Aorta (tissue), 5 donors: ENCODE data around the gene PLD2. TPM values are rescaled to one million over a fixed set of nuclear protein-coding genes. Genes with fewer than 3 reads are reported as not detected.
"Not testable (repeated sequence)": the region's sequence is repeated elsewhere in the genome, so short reads cannot be mapped to it uniquely, and the experiment has no call there.

Experiments
- ATAC-seq: fragments of 200-7000 bp; cut with Tn5 transposase; one replicate; pipeline ENCODE4 v1.9.1; 2022; ENCODE audit warnings: moderate library complexity; ENCODE audit not compliant: low FRiP score
- DNase-seq, 2 donors: peaks; one replicate each; pipeline ENCODE4 v3.0.0-alpha.2; 2020
- H3K27ac ChIP-seq, 2 donors: one replicate each; pipeline ENCODE4 v1.5.1; 2013; ENCODE audit warnings: low read length in 2 of 2, mild to moderate bottlenecking in 2 of 2, moderate library complexity in 2 of 2, control low read depth in 1 of 2, inconsistent platforms in 1 of 2, low read depth in 1 of 2
- H3K27me3 ChIP-seq, 2 donors: one replicate each; pipeline ENCODE4 v1.6.1; 2013; ENCODE audit warnings: control low read depth in 1 of 2, low read length in 1 of 2, mild to moderate bottlenecking in 1 of 2, moderate library complexity in 1 of 2; ENCODE audit not compliant: insufficient read depth in 2 of 2, control insufficient read depth in 1 of 2
- H3K36me3 ChIP-seq, 2 donors: one replicate each; pipeline ENCODE4 v1.6.1; 2013; ENCODE audit warnings: control low read depth in 1 of 2, low read length in 1 of 2, mild to moderate bottlenecking in 1 of 2; ENCODE audit not compliant: insufficient read depth in 2 of 2, control insufficient read depth in 1 of 2
- H3K4me1 ChIP-seq, 2 donors: one replicate each; pipeline ENCODE4 v1.6.1; 2013; ENCODE audit warnings: low read length in 2 of 2, control low read depth in 1 of 2, mild to moderate bottlenecking in 1 of 2, moderate library complexity in 1 of 2; ENCODE audit not compliant: insufficient read depth in 2 of 2, control insufficient read depth in 1 of 2
- H3K4me3 ChIP-seq, 2 donors: one replicate each; pipeline ENCODE4 v1.5.1; 2013; ENCODE audit warnings: low read length in 2 of 2, control low read depth in 1 of 2, mild to moderate bottlenecking in 1 of 2
- H3K9me3 ChIP-seq: one replicate; pipeline ENCODE4 v1.6.1; 2013; ENCODE audit warnings: mild to moderate bottlenecking, low read length; ENCODE audit not compliant: control insufficient read depth
- WGBS, 2 donors: extraction: QIAGEN DNeasy Blood & Tissue Kit; methylation state at CpG; one replicate each; pipeline ENCODE4 v1.1.7; 2013; 5-methylcytosine and 5-hydroxymethylcytosine counted together
- intact Hi-C, 2 donors: fragments of 100-400 bp; cut with DNase I; formaldehyde crosslinking; loops; one replicate each; pipeline versions ENCODE4 v1.14.2 to v1.15.0; 2022
- polyA plus RNA-seq, 2 donors: library from polyadenylated mRNA; stranded (reverse); fragments of 200-250 nt; gene quantifications; one replicate each; pipeline ENCODE4 v1.2.3, GENCODE V29; 2013
- total RNA-seq, 2 donors: library from RNA; stranded (reverse); fragmentation: NEBNext Ultra II Directional; extraction: Animal tissue kit (Norgen Biotek cat#: 25700); gene quantifications; one replicate each; pipeline ENCODE4 v1.2.1, GENCODE V29; 2021
- donor health status: healthy with polysubstance abuse.
- donor health status: Bipolar disorder and iron deficiency.
- donor health status: DM: no; HTN: no; CAD: no.
- donor health status: DM: no; HTN: no; CAD: no.
- donor health status: DM: yes; HTN: yes; CAD: no.

Gene PLD2
- total and polyA plus RNA-seq, 4 donors: 8.8 to 65.0 (median 29.1) TPM

- intact Hi-C loops: no loop called here
- no peak overlapping the region for H3K4me3 ChIP-seq
- H3K27ac ChIP-seq: no peak overlapping the region
- no peaks in the 10 kb centered on the region for H3K27me3 ChIP-seq
- no peak for DNase-seq
- WGBS, 2 donors: 56 to 69% methylated on average over 3 of the region's 3 CpGs
- no peaks in the 10 kb centered on the region for H3K4me1 ChIP-seq
- H3K9me3 ChIP-seq: no peaks in the 10 kb centered on the region
- ATAC-seq: no peak
- H3K36me3 ChIP-seq: peaks cover 0 to 3% of the 10 kb centered on the region in 2 donors
These were observed 15.9 kb downstream of the PLD2 start for GRCh38 chr17:4822835-4823234.

- ATAC-seq: no peak
- Histone ChIP-seq H3K4me3 (no peak overlapping the region), H3K9me3 (no peaks in the 10 kb centered on the region), H3K27ac (no peak overlapping the region), H3K4me1 (no peaks in the 10 kb centered on the region), H3K36me3 (peaks cover 0 to 3% of the 10 kb centered on the region in 2 donors), H3K27me3 (no peaks in the 10 kb centered on the region)
- no peak for DNase-seq
- intact Hi-C loops: no loop called here
- WGBS, 2 donors: 75 to 77% methylated on average over 12 of the region's 12 CpGs
These were observed 16.6 kb downstream of the PLD2 start for GRCh38 chr17:4823373-4824089.

GRCh38 chr17:4827399-4827798, 20.4 kb downstream of the PLD2 start:
- Histone ChIP-seq H3K4me3 (no peak overlapping the region), H3K4me1 (no peaks in the 10 kb centered on the region), H3K9me3 (no peaks in the 10 kb centered on the region), H3K27ac (no peak overlapping the region), H3K36me3 (peaks cover 0 to 3% of the 10 kb centered on the region in 2 donors), H3K27me3 (no peaks in the 10 kb centered on the region)
- ATAC-seq: no peak
- WGBS, 2 donors: 74 to 78% methylated on average over 8 of the region's 8 CpGs
- no peak for DNase-seq
- intact Hi-C loops: no loop called here

- DNase-seq, H3K9me3 ChIP-seq, H3K4me1 ChIP-seq, H3K36me3 ChIP-seq, ATAC-seq, H3K27me3 ChIP-seq, intact Hi-C loops, H3K27ac ChIP-seq: not testable (repeated sequence)
- H3K4me3 ChIP-seq: peak overlapping the region in 1 of 2 donors; percentile 51
- WGBS, 2 donors: 1 to 10% methylated on average over 9 to 11 of the region's 17 CpGs
These were observed 25.9 kb downstream of the PLD2 start for GRCh38 chr17:4832829-4833177.

- ATAC-seq (peak; percentile 99), DNase-seq (peak; percentile 93 to 95)
- WGBS, 2 donors: 1% methylated on average over 50 to 91 of the region's 91 CpGs
- peak within 1 kb of the TSS in 1 of 2 donors; percentile 22 for H3K27ac ChIP-seq
- intact Hi-C loops: no loop called here
- peak within 1 kb of the TSS; percentile 69 to 87 for H3K4me3 ChIP-seq
- H3K9me3 ChIP-seq: no peaks in the 10 kb centered on the region
- no peaks in the 10 kb centered on the region for H3K36me3 ChIP-seq
- H3K4me1 ChIP-seq: no peaks in the 10 kb centered on the region
- H3K27me3 ChIP-seq: no peaks in the 10 kb centered on the region
These were observed 26.4 kb downstream of the PLD2 start, which contains the start of gene MINK1 for GRCh38 chr17:4833178-4833940. MINK1 (plus strand) TSS chr17:4833340; CDS start chr17:4833584, 244 bp downstream.

- DNase-seq: peak in 1 of 2 donors; percentile 64
- 1 to 2% methylated on average over 15 of the region's 15 CpGs for WGBS, 2 donors
- no peaks in the 10 kb centered on the region for H3K4me1 ChIP-seq
- peak; percentile 22 for ATAC-seq
- H3K4me3 ChIP-seq: peak overlapping the region; percentile 69 to 87
- H3K27me3 ChIP-seq: no peaks in the 10 kb centered on the region
- intact Hi-C loops: no loop called here
- peak overlapping the region in 1 of 2 donors; percentile 11 for H3K27ac ChIP-seq
- H3K36me3 ChIP-seq: no peaks in the 10 kb centered on the region
- no peaks in the 10 kb centered on the region for H3K9me3 ChIP-seq
These were observed 27.2 kb downstream of the PLD2 start for GRCh38 chr17:4833941-4834680.

- 66 to 68% methylated on average over 4 of the region's 4 CpGs for WGBS, 2 donors
These were observed 27.7 kb downstream of the PLD2 start for GRCh38 chr17:4834681-4835020.

GRCh38 chr17:4836221-4836620, 29.3 kb downstream of the PLD2 start:
- no peaks in the 10 kb centered on the region for H3K9me3 ChIP-seq
- intact Hi-C loops: loop anchor here in 1 of 2 donors (5.0 kb wide), 1 partner anchor 34 kb away; the partner anchor contains the start of gene C17orf114
- 81 to 86% methylated on average over 4 of the region's 4 CpGs for WGBS, 2 donors
- DNase-seq (no peak), ATAC-seq (no peak)
- no peak overlapping the region for H3K4me3 ChIP-seq
- H3K27ac ChIP-seq: no peak overlapping the region
- H3K36me3 ChIP-seq: no peaks in the 10 kb centered on the region
- H3K27me3 ChIP-seq: no peaks in the 10 kb centered on the region
- no peaks in the 10 kb centered on the region for H3K4me1 ChIP-seq

More at GRCh38 chr17:4834681-4835020, 27.7 kb downstream of the PLD2 start:
- ATAC-seq (no peak), DNase-seq (no peak)
- Histone ChIP-seq H3K36me3 (no peaks in the 10 kb centered on the region), H3K4me1 (no peaks in the 10 kb centered on the region), H3K9me3 (no peaks in the 10 kb centered on the region), H3K27me3 (no peaks in the 10 kb centered on the region), H3K4me3 (no peak overlapping the region), H3K27ac (no peak overlapping the region)
- intact Hi-C loops: loop anchor here in 1 of 2 donors (5.0 kb wide), 1 partner anchor 32 kb away; the partner anchor contains the start of gene C17orf114
